ENCODE results near the gene MYPOP. TPM values are rescaled to one million over a fixed set of nuclear protein-coding genes. Genes with fewer than 3 reads are reported as not detected.

Gene MYPOP
- total and polyA plus RNA-seq, 2 of the 13 experiments (the other 11 are each of a cell fraction or from before 2014, with no cell fraction given): 2.3 to 2.7 TPM

- no peak for TF ChIP-seq FOXP1 (IDR thresholded peaks at IDR 0.05)
- no peak for TF ChIP-seq FOXP1 (CRISPR knock-in tag; IDR thresholded peaks at IDR 0.05)
- no peak for TF ChIP-seq MATR3 (CRISPR knock-in tag; IDR thresholded peaks at IDR 0.05)
- TF ChIP-seq ZNF292 (CRISPR knock-in tag; IDR thresholded peaks at IDR 0.05; ENCODE audit: borderline replicate concordance, low read depth): no peak; the same call in 1 of the 2 replicates
- TF ChIP-seq ZNF629 (CRISPR knock-in tag; conservative IDR thresholded peaks at IDR 0.05): no peak
- TF ChIP-seq RCOR2 (CRISPR knock-in tag; IDR thresholded peaks at IDR 0.05): no peak
- no peak for TF ChIP-seq U2AF2 (IDR thresholded peaks at IDR 0.05; ENCODE audit: low read depth, low read length)
- peak; percentile 15; the same call in 1 of the 2 replicates for TF ChIP-seq ZNF772 (CRISPR knock-in tag; IDR thresholded peaks at IDR 0.05)
- TF ChIP-seq HDAC2 (CRISPR knock-in tag; IDR thresholded peaks at IDR 0.05): no peak
- TF ChIP-seq EZH2 (conservative IDR thresholded peaks at IDR 0.05; ENCODE audit: low read depth, low read length): no peak
- no peak for TF ChIP-seq CHD4 (IDR thresholded peaks at IDR 0.05; ENCODE audit: borderline replicate concordance, low read length)
- no peak for TF ChIP-seq HBP1 (CRISPR knock-in tag; IDR thresholded peaks at IDR 0.05; ENCODE audit: low read depth)
- TF ChIP-seq REST (IDR thresholded peaks at IDR 0.05; ENCODE audit: borderline replicate concordance in 1 of 2, low read depth in 1 of 2, low read length in 2 of 2): no peak
- no peak for TF ChIP-seq HNRNPL (IDR thresholded peaks at IDR 0.05; ENCODE audit: low read depth, low read length)
- TF ChIP-seq ZNF713 (CRISPR knock-in tag; IDR thresholded peaks at IDR 0.05): no peak
- TF ChIP-seq MTA1 (CRISPR knock-in tag; IDR thresholded peaks at IDR 0.05; ENCODE audit: borderline replicate concordance): no peak
- no peak; the same call in 1 of the 2 replicates for TF ChIP-seq PAXIP1 (CRISPR knock-in tag; conservative IDR thresholded peaks at IDR 0.05)
- TF ChIP-seq RBM39 (IDR thresholded peaks at IDR 0.05; ENCODE audit: low read depth, low read length, poor library complexity, severe bottlenecking): no peak
- no peak for TF ChIP-seq NFKB2 (CRISPR knock-in tag; IDR thresholded peaks at IDR 0.05; ENCODE audit: borderline replicate concordance)
- no peak for TF ChIP-seq HOXA9 (CRISPR knock-in tag; IDR thresholded peaks at IDR 0.05; ENCODE audit: borderline replicate concordance)
- peak; percentile 83 for TF ChIP-seq POLR2AphosphoS5 (IDR thresholded peaks at IDR 0.05; ENCODE audit: low read depth, low read length)
- no peak for TF ChIP-seq ZNF788 (CRISPR knock-in tag; IDR thresholded peaks at IDR 0.05; ENCODE audit: borderline replicate concordance)
- TF ChIP-seq ZNF562 (CRISPR knock-in tag; IDR thresholded peaks at IDR 0.05; ENCODE audit: borderline replicate concordance): no peak
Measured at GRCh38 chr19:45863335-45863839, 39.0 kb downstream of the MYPOP start (continued).
